ENCODE measurements around the gene IL1B.

Gene IL1B

GRCh38 chr2:112881217-112881985, 44.8 kb upstream of the IL1B start:
- no peak overlapping the region for H3K4me3 Mint-ChIP-seq
- no peaks in the 10 kb centered on the region for H3K4me1 Mint-ChIP-seq
- no peak for TF ChIP-seq CTCF (IDR thresholded peaks at IDR 0.05; ENCODE audit: unreplicated experiment in 3 of 3)
- no peaks in the 10 kb centered on the region for H3K36me3 Mint-ChIP-seq (ENCODE audit: low read depth)
- no peaks in the 10 kb centered on the region for H3K9me3 Mint-ChIP-seq
- peaks cover 15% of the 10 kb centered on the region for H3K27me3 Mint-ChIP-seq (ENCODE audit: low read depth)
- no peak overlapping the region for H3K27ac Mint-ChIP-seq

GRCh38 chr2:112880696-112881095, 44.1 kb upstream of the IL1B start:
- no peak overlapping the region for H3K4me3 Mint-ChIP-seq
- H3K9me3 Mint-ChIP-seq, result no peaks in the 10 kb centered on the region
- no peak overlapping the region for H3K27ac Mint-ChIP-seq
- no peaks in the 10 kb centered on the region for H3K36me3 Mint-ChIP-seq (ENCODE audit: low read depth)
- peaks cover 15% of the 10 kb centered on the region for H3K27me3 Mint-ChIP-seq (ENCODE audit: low read depth)
- H3K4me1 Mint-ChIP-seq, result no peaks in the 10 kb centered on the region
- TF ChIP-seq CTCF (IDR thresholded peaks at IDR 0.05; ENCODE audit: unreplicated experiment in 3 of 3), result no peak

- no peaks in the 10 kb centered on the region for H3K4me1 Mint-ChIP-seq
- no peak overlapping the region for H3K27ac Mint-ChIP-seq
- no peak for TF ChIP-seq CTCF (IDR thresholded peaks at IDR 0.05; ENCODE audit: unreplicated experiment in 3 of 3)
- H3K27me3 Mint-ChIP-seq (ENCODE audit: low read depth), result peaks cover 15% of the 10 kb centered on the region
- H3K4me3 Mint-ChIP-seq, result no peak overlapping the region
- no peaks in the 10 kb centered on the region for H3K36me3 Mint-ChIP-seq (ENCODE audit: low read depth)
- H3K9me3 Mint-ChIP-seq, result no peaks in the 10 kb centered on the region
Observed at GRCh38 chr2:112880091-112880531, 43.5 kb upstream of the IL1B start.

GRCh38 chr2:112879491-112880041, 43.0 kb upstream of the IL1B start:
- no peaks in the 10 kb centered on the region for H3K36me3 Mint-ChIP-seq (ENCODE audit: low read depth)
- no peaks in the 10 kb centered on the region for H3K9me3 Mint-ChIP-seq
- no peak for TF ChIP-seq CTCF (IDR thresholded peaks at IDR 0.05; ENCODE audit: unreplicated experiment in 3 of 3)
- H3K27ac Mint-ChIP-seq, result no peak overlapping the region
- H3K27me3 Mint-ChIP-seq (ENCODE audit: low read depth), result peaks cover 15% of the 10 kb centered on the region
- H3K4me1 Mint-ChIP-seq, result no peaks in the 10 kb centered on the region
- no peak overlapping the region for H3K4me3 Mint-ChIP-seq

- H3K27ac Mint-ChIP-seq, result no peak overlapping the region
- H3K9me3 Mint-ChIP-seq, result no peaks in the 10 kb centered on the region
- no peaks in the 10 kb centered on the region for H3K36me3 Mint-ChIP-seq (ENCODE audit: low read depth)
- H3K27me3 Mint-ChIP-seq (ENCODE audit: low read depth), result peaks cover 28% of the 10 kb centered on the region
- no peak overlapping the region for H3K4me3 Mint-ChIP-seq
- no peak for TF ChIP-seq CTCF (IDR thresholded peaks at IDR 0.05; ENCODE audit: unreplicated experiment in 3 of 3)
- no peaks in the 10 kb centered on the region for H3K4me1 Mint-ChIP-seq
Observed at GRCh38 chr2:112877423-112877822, 40.8 kb upstream of the IL1B start.

- no peaks in the 10 kb centered on the region for H3K9me3 Mint-ChIP-seq
- peaks cover 28% of the 10 kb centered on the region for H3K27me3 Mint-ChIP-seq (ENCODE audit: low read depth)
- TF ChIP-seq CTCF (IDR thresholded peaks at IDR 0.05; ENCODE audit: unreplicated experiment in 3 of 3), result no peak
- no peaks in the 10 kb centered on the region for H3K36me3 Mint-ChIP-seq (ENCODE audit: low read depth)
- no peak overlapping the region for H3K27ac Mint-ChIP-seq
- no peaks in the 10 kb centered on the region for H3K4me1 Mint-ChIP-seq
- no peak overlapping the region for H3K4me3 Mint-ChIP-seq
Observed at GRCh38 chr2:112876971-112877361, 40.4 kb upstream of the IL1B start.
